NCI-H2171 treated with DMSO at 0.1 percent for 48 hours (cell line): ENCODE data around the gene PPP5C.
"Not testable (repeated sequence)": the region's sequence is repeated elsewhere in the genome, so short reads cannot be mapped to it uniquely, and the experiment has no call there.

ENCODE experiments used
- DNase-seq: peaks from one replicate; lab custom pipeline; 2025; lab: John Stamatoyannopoulos, UW

The PPP5C gene

GRCh38 chr19:46433470-46433869 lies 86.6 kb downstream of the PPP5C start:
- DNase-seq = not testable (repeated sequence)

- DNase-seq = no peak
Measured at GRCh38 chr19:46435009-46435408, 88.1 kb downstream of the PPP5C start.

GRCh38 chr19:46435689-46436088 lies 88.8 kb downstream of the PPP5C start:
- not testable (repeated sequence) for DNase-seq
